Astrocyte (in vitro differentiated cells and primary cell): ENCODE measurements around the gene USP40. TPM values are rescaled to one million over a fixed set of nuclear protein-coding genes. Genes with fewer than 3 reads are reported as not detected.

Experiments used
- DNase-seq: peaks from one replicate; pipeline ENCODE4 v3.0.0-alpha.2; 2010; ENCODE audit warnings: low read depth
- FAIRE-seq: peaks from 2 replicates; lab custom pipeline; 2011; peaks lifted over from hg19 to GRCh38; lab: Jason Lieb, UNC
- H2AFZ ChIP-seq: 2 replicates; pipeline ENCODE4 v1.6.0; 2012; ENCODE audit warnings: low read depth, low read length, inconsistent platforms
- H3K27ac ChIP-seq: 2 replicates; pipeline ENCODE4 v1.5.1; 2011; ENCODE audit warnings: low read depth, low read length, inconsistent platforms
- H3K27me3 ChIP-seq: 2 replicates; pipeline ENCODE4 v1.6.0; 2011; ENCODE audit warnings: low read length, inconsistent platforms; ENCODE audit not compliant: insufficient read depth
- H3K36me3 ChIP-seq: 2 replicates; pipeline ENCODE4 v1.5.1; 2011; ENCODE audit warnings: low read length, inconsistent platforms; ENCODE audit not compliant: insufficient read depth
- H3K4me1 ChIP-seq: 2 replicates; pipeline ENCODE4 v1.5.1; 2011; ENCODE audit warnings: low read length, inconsistent platforms; ENCODE audit not compliant: insufficient read depth
- H3K4me2 ChIP-seq: 2 replicates; pipeline ENCODE4 v1.6.0; 2012; ENCODE audit warnings: low read length, inconsistent platforms
- H3K4me3 ChIP-seq: 2 replicates; pipeline ENCODE4 v1.5.1; 2011; ENCODE audit warnings: low read depth, mild to moderate bottlenecking, low read length, inconsistent platforms; ENCODE audit not compliant: insufficient read depth
- H3K79me2 ChIP-seq: 2 replicates; pipeline ENCODE4 v1.6.0; 2012; ENCODE audit warnings: mild to moderate bottlenecking, low read length, inconsistent platforms; ENCODE audit not compliant: insufficient read depth
- H3K9ac ChIP-seq: 2 replicates; pipeline ENCODE4 v1.6.0; 2012; ENCODE audit warnings: mild to moderate bottlenecking, low read length, inconsistent platforms
- H3K9me3 ChIP-seq: 2 replicates; pipeline ENCODE4 v1.5.1; 2012; ENCODE audit warnings: low read depth, mild to moderate bottlenecking, low read length, inconsistent platforms; ENCODE audit not compliant: insufficient read depth
- H4K20me1 ChIP-seq: 2 replicates; pipeline ENCODE4 v1.6.0; 2012; ENCODE audit warnings: low read length, inconsistent platforms; ENCODE audit not compliant: insufficient read depth
- H3K27ac Mint-ChIP-seq: one replicate; pipeline ENCODE4 v1.8.0; 2021; ENCODE audit warnings: mild to moderate bottlenecking, mixed read lengths; ENCODE audit not compliant: unreplicated experiment
- H3K27me3 Mint-ChIP-seq: one replicate; pipeline ENCODE4 v1.8.0; 2021; ENCODE audit warnings: low read depth, mixed read lengths; ENCODE audit not compliant: unreplicated experiment
- H3K36me3 Mint-ChIP-seq: one replicate; pipeline ENCODE4 v1.8.0; 2021; ENCODE audit warnings: low read depth, mixed read lengths; ENCODE audit not compliant: unreplicated experiment
- H3K4me1 Mint-ChIP-seq: one replicate; pipeline ENCODE4 v1.8.0; 2021; ENCODE audit warnings: low read depth, mixed read lengths; ENCODE audit not compliant: unreplicated experiment
- H3K4me3 Mint-ChIP-seq: one replicate; pipeline ENCODE4 v1.8.0; 2021; ENCODE audit warnings: mild to moderate bottlenecking, moderate library complexity, mixed read lengths; ENCODE audit not compliant: unreplicated experiment
- H3K9me3 Mint-ChIP-seq: one replicate; pipeline ENCODE4 v1.8.0; 2021; ENCODE audit warnings: mild to moderate bottlenecking, mixed read lengths; ENCODE audit not compliant: unreplicated experiment
- CTCF ChIP-seq: IDR thresholded peaks from 2 replicates; pipeline ENCODE4 v1.5.1; 2011; ENCODE audit warnings: low read depth, mild to moderate bottlenecking, inconsistent platforms, low read length, moderate library complexity; ENCODE audit not compliant: insufficient read depth
- EZH2 ChIP-seq: IDR thresholded peaks from 2 replicates; pipeline ENCODE4 v1.6.1; 2012; ENCODE audit warnings: mild to moderate bottlenecking, low read length, inconsistent platforms; ENCODE audit not compliant: insufficient read depth
- total RNA-seq: library from RNA; stranded (reverse); gene quantifications from 2 replicates; pipeline ENCODE4 v1.2.1, GENCODE V29; 2021

USP40 gene
- total RNA-seq, 1 donor from 2014 or later: 25.4 TPM

DNA sequence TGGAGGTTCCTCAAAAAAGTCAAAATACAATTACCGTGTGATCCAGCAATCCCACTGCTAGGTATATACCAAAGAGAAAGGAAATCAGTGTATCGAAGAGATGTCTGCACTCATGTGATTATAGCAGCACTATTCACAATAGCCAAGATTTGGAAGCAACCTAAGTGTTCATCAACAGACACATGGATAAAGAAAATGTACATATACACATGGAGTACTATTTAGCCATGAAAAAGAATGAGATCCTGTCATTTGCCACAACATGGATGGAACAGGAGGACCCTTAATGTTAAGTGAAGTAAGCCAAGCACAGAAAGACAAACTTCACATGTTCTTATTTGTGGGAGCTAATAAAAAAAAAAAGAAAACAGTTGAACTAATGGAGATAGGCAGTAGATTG lies 133.6 kb downstream of the USP40 start:
- Mint-ChIP-seq H3K9me3 (peaks cover 2% of the 10 kb centered on the region), H3K4me1 (peaks cover 20% of the 10 kb centered on the region), H3K27ac (no peak overlapping the region), H3K36me3 (peaks cover 6% of the 10 kb centered on the region), H3K27me3 (no peaks in the 10 kb centered on the region), H3K4me3 (no peak overlapping the region)
- Histone ChIP-seq H3K4me2 (no peak overlapping the region), H3K4me3 (no peak overlapping the region), H2AFZ (no peak overlapping the region), H3K79me2 (peaks cover 12% of the 10 kb centered on the region), H3K36me3 (peaks cover 3% of the 10 kb centered on the region), H3K27ac (no peak overlapping the region), H3K9ac (no peak overlapping the region), H3K9me3 (no peaks in the 10 kb centered on the region), H3K4me1 (peaks cover 4% of the 10 kb centered on the region), H3K27me3 (no peaks in the 10 kb centered on the region), H4K20me1 (no peaks in the 10 kb centered on the region)
- TF ChIP-seq CTCF (no peak), EZH2 (no peak)
- DNase-seq (no peak), FAIRE-seq (no peak)

DNA sequence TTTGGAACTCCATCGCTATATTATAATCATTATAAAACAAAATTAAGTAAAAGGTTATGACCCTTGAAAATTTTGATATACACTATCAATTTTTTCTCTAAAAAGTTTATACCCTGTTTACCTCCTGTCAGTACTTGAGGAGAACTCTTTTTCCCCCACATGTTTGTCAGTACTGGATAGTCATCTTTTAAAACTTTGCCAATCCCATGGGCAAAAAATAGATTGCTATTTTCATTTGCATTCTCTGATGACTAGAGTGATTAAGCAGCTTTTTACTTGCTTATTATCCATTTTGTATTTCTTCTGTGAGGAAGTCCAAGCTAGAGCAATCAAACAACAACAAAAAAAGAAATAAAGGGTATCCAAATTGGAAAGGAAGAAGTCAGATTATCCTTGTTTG lies 135.9 kb downstream of the USP40 start:
- Mint-ChIP-seq H3K36me3 (peaks cover 12% of the 10 kb centered on the region), H3K27ac (no peak overlapping the region), H3K27me3 (no peaks in the 10 kb centered on the region), H3K4me1 (peaks cover 30% of the 10 kb centered on the region), H3K4me3 (no peak overlapping the region), H3K9me3 (peaks cover 12% of the 10 kb centered on the region)
- TF ChIP-seq EZH2: no peak
- no peak for TF ChIP-seq CTCF
- Histone ChIP-seq H3K79me2 (peaks cover 17% of the 10 kb centered on the region), H3K4me1 (peaks cover 4% of the 10 kb centered on the region), H3K4me3 (no peak overlapping the region), H3K9ac (no peak overlapping the region), H3K27me3 (no peaks in the 10 kb centered on the region), H3K9me3 (no peaks in the 10 kb centered on the region), H4K20me1 (no peaks in the 10 kb centered on the region), H3K36me3 (no peaks in the 10 kb centered on the region), H2AFZ (no peak overlapping the region), H3K4me2 (no peak overlapping the region), H3K27ac (no peak overlapping the region)
- DNase-seq (no peak), FAIRE-seq (no peak)

DNA sequence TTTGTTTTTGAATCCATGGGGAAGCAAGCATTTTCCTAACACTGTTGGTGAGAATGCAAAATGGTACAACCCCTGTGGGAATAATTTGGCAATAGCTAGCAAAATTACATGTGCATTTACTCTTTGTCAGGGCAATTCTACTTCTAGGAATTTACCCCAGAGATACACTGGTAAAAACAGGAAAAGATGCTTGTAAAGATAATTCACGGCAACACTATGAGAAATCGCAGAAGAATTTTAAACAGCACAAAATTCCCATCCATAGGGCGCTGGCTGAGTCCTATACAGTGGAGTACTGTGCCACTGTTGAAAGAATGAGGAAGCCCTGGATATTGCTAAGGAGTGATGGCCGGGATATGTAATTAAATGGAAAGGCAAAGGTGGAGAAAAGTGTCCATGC lies 136.5 kb downstream of the USP40 start:
- H3K9me3 ChIP-seq: no peaks in the 10 kb centered on the region
- H3K9ac ChIP-seq: no peak overlapping the region
- TF ChIP-seq CTCF: no peak
- no peak for TF ChIP-seq EZH2
- no peak overlapping the region for H2AFZ ChIP-seq
- DNase-seq (peak; percentile 20), FAIRE-seq (no peak)
- no peaks in the 10 kb centered on the region for H3K27me3 Mint-ChIP-seq
- peaks cover 4% of the 10 kb centered on the region for H3K4me1 ChIP-seq
- H3K4me2 ChIP-seq: no peak overlapping the region
- H3K36me3 Mint-ChIP-seq: peaks cover 9% of the 10 kb centered on the region
- no peak overlapping the region for H3K4me3 ChIP-seq
- peaks cover 30% of the 10 kb centered on the region for H3K4me1 Mint-ChIP-seq
- peaks cover 17% of the 10 kb centered on the region for H3K79me2 ChIP-seq
- H3K27ac ChIP-seq: no peak overlapping the region
- H3K4me3 Mint-ChIP-seq: no peak overlapping the region
- H4K20me1 ChIP-seq: no peaks in the 10 kb centered on the region
- H3K9me3 Mint-ChIP-seq: peaks cover 15% of the 10 kb centered on the region
- peak overlapping the region; percentile 8 for H3K27ac Mint-ChIP-seq
- no peaks in the 10 kb centered on the region for H3K27me3 ChIP-seq
- no peaks in the 10 kb centered on the region for H3K36me3 ChIP-seq
